Suprapubic skin (tissue), 4 donors: Measurements from ENCODE around the gene CTNNA2.

Source experiments
- POLR2A ChIP-seq, 2 donors: fragments of 450-650 bp; IDR thresholded peaks; one replicate each; pipeline ENCODE4 v1.6.1; 2017; ENCODE audit warnings: antibody characterized with exemption in 2 of 2, mild to moderate bottlenecking in 2 of 2, moderate library complexity in 2 of 2
- POLR2AphosphoS5 ChIP-seq, 3 donors: sonication (generic); formaldehyde crosslinking; IDR thresholded peaks; one replicate each; pipeline ENCODE4 v1.6.1; 2017; ENCODE audit warnings: antibody characterized with exemption in 3 of 3
- TF ChIP-seq, protein P1 (sequence below), 2 donors: fragments of 200-600 bp in 1 of 2; fragments of 450-650 bp in 1 of 2; sonication (generic) in 1 of 2; IDR thresholded peaks; one replicate each; pipeline ENCODE4 v1.5.1; 2016 to 2019; ENCODE audit warnings: antibody characterized with exemption in 2 of 2, mild to moderate bottlenecking in 1 of 2, moderate library complexity in 1 of 2

DNA sequence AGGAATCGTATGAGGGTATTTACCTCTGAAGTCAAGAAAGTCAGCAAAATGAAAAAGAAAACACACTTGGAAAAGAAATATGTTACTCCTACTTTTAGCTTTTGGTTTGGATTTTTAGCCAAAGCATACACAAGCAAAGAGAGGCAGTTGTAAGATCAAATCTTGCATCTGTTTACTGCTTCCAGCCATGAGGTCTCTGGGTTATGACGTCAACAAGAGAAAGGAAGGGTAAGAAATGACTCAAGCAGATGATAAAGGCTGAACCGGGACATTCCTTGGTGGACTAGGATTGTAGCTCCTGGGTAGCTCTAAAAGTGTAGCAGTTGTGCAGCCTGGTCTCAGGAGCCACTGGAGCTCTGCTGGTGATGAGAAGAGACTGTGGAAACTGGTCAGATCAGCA, 16.8 kb downstream of the CTNNA2 start:
- no peak for TF ChIP-seq POLR2AphosphoS5 (IDR thresholded peaks at IDR 0.05)
- TF ChIP-seq, protein P1, sequence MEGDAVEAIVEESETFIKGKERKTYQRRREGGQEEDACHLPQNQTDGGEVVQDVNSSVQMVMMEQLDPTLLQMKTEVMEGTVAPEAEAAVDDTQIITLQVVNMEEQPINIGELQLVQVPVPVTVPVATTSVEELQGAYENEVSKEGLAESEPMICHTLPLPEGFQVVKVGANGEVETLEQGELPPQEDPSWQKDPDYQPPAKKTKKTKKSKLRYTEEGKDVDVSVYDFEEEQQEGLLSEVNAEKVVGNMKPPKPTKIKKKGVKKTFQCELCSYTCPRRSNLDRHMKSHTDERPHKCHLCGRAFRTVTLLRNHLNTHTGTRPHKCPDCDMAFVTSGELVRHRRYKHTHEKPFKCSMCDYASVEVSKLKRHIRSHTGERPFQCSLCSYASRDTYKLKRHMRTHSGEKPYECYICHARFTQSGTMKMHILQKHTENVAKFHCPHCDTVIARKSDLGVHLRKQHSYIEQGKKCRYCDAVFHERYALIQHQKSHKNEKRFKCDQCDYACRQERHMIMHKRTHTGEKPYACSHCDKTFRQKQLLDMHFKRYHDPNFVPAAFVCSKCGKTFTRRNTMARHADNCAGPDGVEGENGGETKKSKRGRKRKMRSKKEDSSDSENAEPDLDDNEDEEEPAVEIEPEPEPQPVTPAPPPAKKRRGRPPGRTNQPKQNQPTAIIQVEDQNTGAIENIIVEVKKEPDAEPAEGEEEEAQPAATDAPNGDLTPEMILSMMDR (IDR thresholded peaks at IDR 0.05), result no peak
- no peak for TF ChIP-seq POLR2A (IDR thresholded peaks at IDR 0.05)
